Endometrial microvascular endothelial cells (primary cell): Measurements from ENCODE around the gene C16orf90. TPM values are rescaled to one million over a fixed set of nuclear protein-coding genes. Genes with fewer than 3 reads are reported as not detected.

ENCODE experiments used
- in situ Hi-C: cut with HindIII; loops from 2 replicates; pipeline ENCODE4 v1.10.0; 2017; ENCODE audit warnings: low sequenced_read_pairs, low pct_unique_long_range_greater_than_20kb; ENCODE audit errors: inconsistent ontology term
- total RNA-seq: library from RNA; depleted of rRNA; stranded (reverse); fragments of >200 nt; gene quantifications from one replicate; pipeline ENCODE4 v1.2.3, GENCODE V29; 2015; ENCODE audit errors: inconsistent ontology term

The C16orf90 gene
- total RNA-seq, 1 donor from 2014 or later = not detected

- in situ Hi-C loops = no loop called here
Observed at GRCh38 chr16:3454093-3454492, 41.2 kb downstream of the C16orf90 start.

GRCh38 chr16:3444032-3444388 lies 51.3 kb downstream of the C16orf90 start:
- in situ Hi-C loops = no loop called here

Other genes starting within 250 kb of the C16orf90 start
- not detected for gene MEFV, start 238.9 kb downstream of the C16orf90 start, total RNA-seq
- gene ZNF263, start 212.0 kb downstream of the C16orf90 start, total RNA-seq = 44.5 TPM
- gene TIGD7, start 190.1 kb downstream of the C16orf90 start, total RNA-seq = 0.93 TPM
- gene ZNF75A, start 190.0 kb downstream of the C16orf90 start, total RNA-seq = 9.4 TPM
- gene OR2C1, start 139.6 kb downstream of the C16orf90 start, total RNA-seq = not detected
- 8.6 TPM for gene ZSCAN32, start 94.5 kb downstream of the C16orf90 start, total RNA-seq
- 10.2 TPM for gene ZNF174, start 94.3 kb downstream of the C16orf90 start, total RNA-seq
- gene ZNF597, start 52.0 kb downstream of the C16orf90 start, total RNA-seq = 1.7 TPM
- gene NAA60, start 51.8 kb downstream of the C16orf90 start, total RNA-seq = 14.8 TPM
- gene CLUAP1, start 5.5 kb upstream of the C16orf90 start, total RNA-seq = 3.9 TPM
- 5.2 TPM for gene NLRC3, start 81.9 kb upstream of the C16orf90 start, total RNA-seq
- 9.7 TPM for gene SLX4, start 116.1 kb upstream of the C16orf90 start, total RNA-seq
- gene DNASE1, start 159.2 kb upstream of the C16orf90 start, total RNA-seq = 8.2 TPM
- gene TRAP1, start 222.0 kb upstream of the C16orf90 start, total RNA-seq = 159 TPM